Activated CD8-positive, alpha-beta memory T cell treated with anti-CD3 and anti-CD28 coated beads, Interleukin-2, amount 50 U/mL, for 24 hours (primary cell): ENCODE results near the gene HAX1.
"Not testable (repeated sequence)": the region's sequence is repeated elsewhere in the genome, so short reads cannot be mapped to it uniquely, and the experiment has no call there.

Experiments
- DNase-seq: peaks from one replicate; pipeline ENCODE4 v3.0.0-alpha.2; 2020; ENCODE audit errors: extremely low read depth

HAX1 gene

GRCh38 chr1:154287591-154287990 lies 15.2 kb downstream of the HAX1 start:
- DNase-seq: not testable (repeated sequence)

- no peak for DNase-seq
These were observed 16.2 kb downstream of the HAX1 start for GRCh38 chr1:154288661-154289060.

DNA sequence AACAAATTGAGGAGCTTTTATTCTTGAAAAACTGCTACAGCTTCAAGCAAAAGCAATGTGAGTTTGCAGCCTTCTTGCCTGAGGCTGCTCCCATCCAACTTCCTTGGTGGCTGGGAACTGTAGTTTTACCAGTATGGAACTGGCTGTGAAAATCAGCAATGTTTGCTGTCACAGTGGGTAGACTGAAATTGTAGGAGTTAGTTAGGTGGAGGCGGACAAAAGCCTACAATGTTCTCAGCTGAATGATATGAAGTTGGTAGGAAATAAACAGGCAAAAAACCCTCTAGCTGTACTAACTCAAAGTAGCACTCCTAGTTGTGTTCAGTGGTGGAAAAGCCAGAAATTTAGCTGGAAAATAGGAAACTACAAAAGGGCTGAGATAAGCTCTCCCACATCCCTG lies 18.5 kb downstream of the HAX1 start:
- no peak for DNase-seq

GRCh38 chr1:154295408-154296235 lies 23.2 kb downstream of the HAX1 start:
- DNase-seq: no peak

GRCh38 chr1:154301582-154301981 lies 29.2 kb downstream of the HAX1 start:
- DNase-seq: no peak

GRCh38 chr1:154304664-154305337 lies 32.4 kb downstream of the HAX1 start:
- DNase-seq: no peak

DNA sequence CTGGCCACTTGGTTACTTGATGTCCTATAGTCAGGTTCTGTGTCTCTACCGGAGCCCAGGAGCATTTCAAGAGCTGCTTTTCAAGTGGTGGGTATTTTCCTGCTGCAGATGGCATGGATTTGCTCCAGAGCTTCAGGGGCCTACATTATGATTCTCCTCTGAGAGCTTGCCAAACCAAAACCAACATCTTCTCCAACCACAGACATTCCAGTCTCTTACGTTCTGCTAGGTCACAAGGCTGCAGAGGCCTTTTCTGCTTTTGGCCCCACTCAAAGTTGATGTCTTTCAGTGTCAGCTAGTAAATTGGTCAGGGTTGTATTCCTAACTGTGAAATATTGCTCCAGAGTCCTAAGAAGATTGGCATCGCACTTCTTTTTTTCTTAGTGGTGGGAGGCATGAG lies 33.7 kb downstream of the HAX1 start:
- no peak for DNase-seq

DNA sequence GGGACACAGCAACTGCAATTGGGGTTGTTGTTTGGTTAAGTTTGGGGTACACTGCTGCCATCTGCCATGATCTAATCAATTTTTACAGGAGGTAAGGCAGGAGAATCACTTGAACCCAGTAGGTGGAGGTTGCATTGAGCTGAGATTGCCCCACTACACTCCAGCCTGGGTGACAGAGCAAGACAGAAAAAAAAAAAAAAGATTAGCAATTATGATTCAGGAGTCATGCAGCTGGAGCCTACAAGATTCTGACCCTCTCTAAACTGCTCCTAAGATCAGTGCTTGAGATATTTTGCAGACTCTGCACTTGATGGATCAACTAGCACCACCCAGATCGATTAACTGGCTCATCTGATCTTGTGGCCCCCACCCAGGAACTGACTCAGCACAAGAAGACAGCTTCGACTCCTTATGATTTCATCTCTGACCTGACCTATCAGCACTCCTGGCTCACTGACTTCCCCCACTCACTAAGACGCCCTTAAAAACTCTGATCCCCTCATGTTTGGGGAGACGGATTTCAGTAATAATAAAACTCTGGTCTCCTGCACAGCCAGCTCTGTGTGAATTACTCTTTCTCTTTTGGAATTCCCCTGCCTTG lies 35.3 kb downstream of the HAX1 start:
- DNase-seq: not testable (repeated sequence)

- DNase-seq: not testable (repeated sequence)
These were observed 36.7 kb downstream of the HAX1 start for GRCh38 chr1:154309136-154309535.

DNA sequence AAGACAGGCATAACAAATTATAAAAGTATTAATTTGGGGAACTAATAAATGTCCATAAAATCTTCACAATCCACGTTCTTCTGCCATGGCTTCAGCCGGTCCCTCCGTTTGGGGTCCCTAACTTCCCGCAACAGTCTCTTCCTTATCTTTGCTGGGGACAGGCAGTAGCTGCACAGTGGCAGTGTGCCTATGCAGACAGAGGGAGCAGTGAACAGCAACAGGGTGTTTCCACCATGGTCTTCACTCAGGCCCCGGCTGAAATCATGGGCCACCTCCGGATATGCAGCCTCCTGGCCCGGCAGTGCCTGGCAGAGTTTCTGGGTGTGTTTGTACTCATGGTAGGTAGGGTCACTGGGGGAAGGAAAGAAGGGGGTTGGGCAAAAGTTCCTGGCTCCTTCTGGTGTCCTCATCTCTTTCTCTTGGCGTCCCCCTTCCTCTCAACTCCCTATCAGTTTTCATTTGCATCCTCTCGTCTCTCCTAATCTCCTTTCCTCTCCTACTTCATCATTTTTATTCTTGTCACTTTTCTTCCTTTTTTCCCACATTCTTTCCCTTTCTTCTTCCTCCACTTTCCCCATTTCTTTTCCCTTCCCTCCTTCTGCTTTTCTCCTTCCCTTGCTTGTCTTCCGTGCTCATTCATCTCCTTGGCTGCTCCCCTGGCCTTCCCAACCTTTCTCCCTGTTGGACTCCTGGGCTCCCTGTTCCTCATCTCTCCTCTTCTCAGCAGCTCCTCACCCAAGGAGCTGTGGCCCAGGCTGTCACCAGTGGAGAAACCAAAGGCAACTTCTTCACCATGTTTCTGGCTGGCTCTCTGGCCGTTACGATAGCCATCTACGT lies 40.0 kb downstream of the HAX1 start:
- DNase-seq: not testable (repeated sequence)

- no peak for DNase-seq
These were observed 40.6 kb downstream of the HAX1 start for GRCh38 chr1:154313066-154313356.

DNA sequence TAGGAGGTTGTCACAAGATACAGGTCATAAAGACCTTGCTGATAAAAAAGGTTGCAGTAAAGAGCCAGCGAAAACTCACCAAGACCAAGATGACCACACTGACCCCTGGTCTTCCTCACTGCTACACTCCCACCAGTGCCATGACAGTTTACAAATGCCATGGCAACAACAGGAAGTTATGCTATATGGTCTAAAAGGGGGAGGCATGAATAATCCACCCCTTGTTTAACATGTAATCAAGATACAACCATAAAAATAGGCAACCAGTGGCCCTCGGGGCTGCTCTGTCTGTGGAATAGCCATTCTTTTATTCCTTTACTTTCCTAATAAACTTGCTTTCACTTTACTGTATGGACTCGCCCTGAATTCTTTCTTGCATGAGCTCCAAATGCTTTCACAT lies 41.8 kb downstream of the HAX1 start:
- DNase-seq: not testable (repeated sequence)

GRCh38 chr1:154316704-154317103 lies 44.3 kb downstream of the HAX1 start:
- no peak for DNase-seq

- no peak for DNase-seq
These were observed 46.0 kb downstream of the HAX1 start for GRCh38 chr1:154318386-154318785.

DNA sequence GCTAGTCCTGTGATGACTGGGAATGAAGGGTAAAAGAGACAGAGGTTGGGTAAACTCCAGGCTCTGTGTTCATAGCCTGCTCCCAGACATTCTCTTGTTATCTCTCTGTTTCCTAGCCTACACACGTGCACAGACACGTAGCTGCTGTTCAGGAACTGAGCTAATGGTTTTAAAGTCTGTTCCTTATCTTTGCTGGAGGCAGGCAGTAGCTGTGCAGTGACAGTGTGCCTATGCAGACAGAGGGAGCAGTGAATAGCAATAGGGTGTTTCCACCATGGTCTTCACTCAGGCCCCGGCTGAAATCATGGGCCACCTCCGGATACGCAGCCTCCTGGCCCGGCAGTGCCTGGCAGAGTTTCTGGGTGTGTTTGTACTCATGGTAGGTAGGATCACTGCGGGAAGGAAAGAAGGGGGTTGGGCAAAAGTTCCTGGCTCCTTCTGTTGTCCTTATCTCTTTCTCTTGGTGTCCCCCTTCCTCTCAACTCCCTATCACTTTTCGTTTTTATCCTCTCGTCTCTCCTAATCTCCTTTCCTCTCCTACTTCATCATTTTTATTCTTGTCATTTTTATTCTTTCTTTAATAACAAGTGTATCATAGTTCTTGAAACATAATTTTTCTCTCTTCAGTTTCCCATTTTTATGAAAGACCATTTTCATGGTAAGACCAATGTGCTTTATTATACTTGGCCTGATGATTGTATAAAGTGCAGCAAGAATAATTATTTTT lies 48.6 kb downstream of the HAX1 start, which contains the start of gene AQP10:
TSS of gene AQP10 (plus strand) at position 212 of the 727 bp plus-strand sequence. CDS start at position 275, 63 bp downstream.
- DNase-seq: no peak

- not testable (repeated sequence) for DNase-seq
These were observed 49.1 kb downstream of the HAX1 start for GRCh38 chr1:154321609-154321934.

DNA sequence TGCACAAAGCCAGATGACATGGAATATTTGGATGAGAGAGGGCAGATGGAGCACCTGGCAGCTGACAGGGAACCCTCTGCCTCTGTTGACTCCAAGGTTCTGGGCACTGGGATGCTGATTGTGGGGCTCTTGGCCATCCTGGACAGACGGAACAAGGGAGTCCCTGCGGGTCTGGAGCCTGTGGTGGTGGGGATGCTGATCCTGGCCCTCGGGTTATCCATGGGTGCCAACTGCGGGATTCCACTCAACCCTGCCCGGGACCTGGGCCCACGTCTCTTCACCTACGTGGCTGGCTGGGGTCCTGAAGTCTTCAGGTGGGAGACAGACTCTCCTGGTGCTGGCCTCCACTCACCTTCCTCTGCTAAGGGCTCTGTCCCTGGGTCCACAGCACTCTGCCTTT lies 51.1 kb downstream of the HAX1 start:
- no peak for DNase-seq

DNA sequence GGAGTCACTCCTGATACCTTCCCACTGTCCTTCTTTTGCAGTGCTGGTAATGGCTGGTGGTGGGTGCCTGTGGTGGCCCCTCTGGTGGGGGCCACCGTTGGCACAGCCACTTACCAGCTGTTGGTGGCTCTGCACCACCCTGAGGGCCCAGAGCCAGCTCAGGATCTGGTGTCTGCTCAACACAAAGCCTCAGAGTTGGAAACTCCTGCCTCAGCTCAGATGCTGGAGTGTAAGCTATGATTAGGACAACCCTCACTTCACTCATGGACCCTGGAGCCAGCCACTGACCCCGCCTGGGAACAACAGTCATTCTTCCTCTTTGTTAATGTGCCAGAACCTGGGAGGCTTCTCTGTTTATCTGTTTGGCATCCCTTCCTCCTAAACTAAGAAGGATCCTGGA lies 51.8 kb downstream of the HAX1 start:
- DNase-seq: no peak

DNA sequence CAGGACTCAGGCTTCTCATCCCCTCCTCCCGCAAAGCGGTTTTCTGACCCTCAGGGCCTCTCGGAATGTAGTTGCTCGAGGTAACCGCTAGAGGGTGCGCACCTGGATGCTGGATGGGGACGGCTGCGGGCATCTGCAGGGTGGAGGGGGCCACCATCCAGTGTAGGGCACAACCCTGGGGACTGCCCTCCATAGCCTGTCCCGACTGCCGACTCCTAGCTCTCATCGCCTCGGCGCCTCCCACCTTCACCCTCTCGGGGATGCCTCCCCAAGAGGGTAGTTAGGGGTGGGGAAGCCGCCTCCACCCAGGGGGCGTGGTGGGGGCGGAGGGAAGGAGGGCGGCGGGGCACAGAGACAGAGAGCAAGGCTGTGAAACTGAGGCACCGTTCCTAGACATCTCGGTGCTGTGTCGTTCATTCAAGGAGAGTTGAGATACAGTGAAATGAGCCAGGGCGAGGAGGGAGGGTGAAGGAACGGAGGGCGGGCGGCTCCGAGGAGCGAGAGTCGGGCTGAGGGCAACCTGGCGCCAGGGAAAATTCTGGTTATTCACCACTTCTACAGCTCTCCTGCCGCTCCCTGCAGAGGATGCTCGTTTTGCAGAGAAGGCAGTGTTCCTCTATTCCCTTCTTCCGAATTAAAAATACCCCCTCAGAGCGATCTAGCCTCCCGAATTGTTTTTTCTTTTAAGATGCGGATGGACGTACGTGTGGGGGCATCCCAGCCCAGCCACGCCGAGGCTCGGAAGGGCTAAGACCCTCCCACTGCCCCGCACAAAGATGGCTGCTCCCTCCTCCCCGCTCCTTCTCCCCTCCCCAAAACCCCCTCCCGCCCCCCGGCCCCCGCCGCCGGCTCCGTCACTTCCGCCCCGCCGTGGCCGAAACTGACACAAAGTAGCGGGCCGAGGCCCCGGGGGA lies 52.5 kb downstream of the HAX1 start, which contains the start of gene ATP8B2:
TSS of gene ATP8B2 (plus strand) at position 857 of the 914 bp plus-strand sequence. CDS start 2,617 bp downstream, outside the sequence.
- DNase-seq: peak; percentile 54
